DOHH2 (cell line): ENCODE measurements around the gene FAM81A.

Experiments used
- EZH2phosphoT487 ChIP-seq: fragments of 200-600 bp; sonication (generic); IDR thresholded peaks from 2 replicates; pipeline ENCODE4 v1.6.1; 2017; ENCODE audit warnings: borderline replicate concordance, mild to moderate bottlenecking, antibody characterized with exemption, low read length, moderate library complexity, mixed read lengths
- TF ChIP-seq, protein P1 (sequence below): fragments of 200-600 bp; sonication (generic); IDR thresholded peaks from one replicate; pipeline ENCODE4 v1.5.1; 2014; ENCODE audit warnings: antibody characterized with exemption, mild to moderate bottlenecking, low read depth, low read length; ENCODE audit not compliant: poor library complexity, severe bottlenecking

DNA sequence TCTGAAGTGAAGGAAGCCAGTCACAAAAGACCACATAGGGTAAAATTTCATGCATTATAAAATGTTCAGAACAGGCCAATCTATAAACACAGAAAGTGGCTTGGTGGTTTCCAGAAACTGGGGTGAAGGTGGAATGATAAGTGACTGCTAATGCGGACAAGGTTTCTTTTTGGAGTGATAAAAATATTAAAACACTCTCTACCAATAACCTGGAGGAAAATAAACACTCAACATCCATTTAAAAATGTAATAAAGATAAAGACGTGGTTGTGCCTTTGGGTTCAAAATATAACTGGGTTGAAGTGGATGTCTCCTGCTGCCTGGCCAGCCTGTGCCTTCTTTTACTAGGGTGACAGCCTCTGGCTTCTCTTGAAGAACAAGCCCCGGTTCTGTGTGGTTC, 102.7 kb downstream of the FAM81A start:
- TF ChIP-seq, protein P1, sequence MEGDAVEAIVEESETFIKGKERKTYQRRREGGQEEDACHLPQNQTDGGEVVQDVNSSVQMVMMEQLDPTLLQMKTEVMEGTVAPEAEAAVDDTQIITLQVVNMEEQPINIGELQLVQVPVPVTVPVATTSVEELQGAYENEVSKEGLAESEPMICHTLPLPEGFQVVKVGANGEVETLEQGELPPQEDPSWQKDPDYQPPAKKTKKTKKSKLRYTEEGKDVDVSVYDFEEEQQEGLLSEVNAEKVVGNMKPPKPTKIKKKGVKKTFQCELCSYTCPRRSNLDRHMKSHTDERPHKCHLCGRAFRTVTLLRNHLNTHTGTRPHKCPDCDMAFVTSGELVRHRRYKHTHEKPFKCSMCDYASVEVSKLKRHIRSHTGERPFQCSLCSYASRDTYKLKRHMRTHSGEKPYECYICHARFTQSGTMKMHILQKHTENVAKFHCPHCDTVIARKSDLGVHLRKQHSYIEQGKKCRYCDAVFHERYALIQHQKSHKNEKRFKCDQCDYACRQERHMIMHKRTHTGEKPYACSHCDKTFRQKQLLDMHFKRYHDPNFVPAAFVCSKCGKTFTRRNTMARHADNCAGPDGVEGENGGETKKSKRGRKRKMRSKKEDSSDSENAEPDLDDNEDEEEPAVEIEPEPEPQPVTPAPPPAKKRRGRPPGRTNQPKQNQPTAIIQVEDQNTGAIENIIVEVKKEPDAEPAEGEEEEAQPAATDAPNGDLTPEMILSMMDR: no peak
- TF ChIP-seq EZH2phosphoT487: no peak
